ENCODE measurements around the gene SOX6. TPM values are rescaled to one million over a fixed set of nuclear protein-coding genes. Genes with fewer than 3 reads are reported as not detected.

SOX6 gene
- total RNA-seq, 1 donor from 2014 or later = 24.9 TPM

- peaks cover 7% of the 10 kb centered on the region for H3K27me3 Mint-ChIP-seq
- TF ChIP-seq, protein P1, sequence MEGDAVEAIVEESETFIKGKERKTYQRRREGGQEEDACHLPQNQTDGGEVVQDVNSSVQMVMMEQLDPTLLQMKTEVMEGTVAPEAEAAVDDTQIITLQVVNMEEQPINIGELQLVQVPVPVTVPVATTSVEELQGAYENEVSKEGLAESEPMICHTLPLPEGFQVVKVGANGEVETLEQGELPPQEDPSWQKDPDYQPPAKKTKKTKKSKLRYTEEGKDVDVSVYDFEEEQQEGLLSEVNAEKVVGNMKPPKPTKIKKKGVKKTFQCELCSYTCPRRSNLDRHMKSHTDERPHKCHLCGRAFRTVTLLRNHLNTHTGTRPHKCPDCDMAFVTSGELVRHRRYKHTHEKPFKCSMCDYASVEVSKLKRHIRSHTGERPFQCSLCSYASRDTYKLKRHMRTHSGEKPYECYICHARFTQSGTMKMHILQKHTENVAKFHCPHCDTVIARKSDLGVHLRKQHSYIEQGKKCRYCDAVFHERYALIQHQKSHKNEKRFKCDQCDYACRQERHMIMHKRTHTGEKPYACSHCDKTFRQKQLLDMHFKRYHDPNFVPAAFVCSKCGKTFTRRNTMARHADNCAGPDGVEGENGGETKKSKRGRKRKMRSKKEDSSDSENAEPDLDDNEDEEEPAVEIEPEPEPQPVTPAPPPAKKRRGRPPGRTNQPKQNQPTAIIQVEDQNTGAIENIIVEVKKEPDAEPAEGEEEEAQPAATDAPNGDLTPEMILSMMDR (conservative IDR thresholded peaks at IDR 0.05) = no peak
- H3K4me1 Mint-ChIP-seq (ENCODE audit: unreplicated experiment) = peaks cover 5% of the 10 kb centered on the region
These were observed 47.1 kb downstream of the SOX6 start for GRCh38 chr11:16309226-16309625.

DNA sequence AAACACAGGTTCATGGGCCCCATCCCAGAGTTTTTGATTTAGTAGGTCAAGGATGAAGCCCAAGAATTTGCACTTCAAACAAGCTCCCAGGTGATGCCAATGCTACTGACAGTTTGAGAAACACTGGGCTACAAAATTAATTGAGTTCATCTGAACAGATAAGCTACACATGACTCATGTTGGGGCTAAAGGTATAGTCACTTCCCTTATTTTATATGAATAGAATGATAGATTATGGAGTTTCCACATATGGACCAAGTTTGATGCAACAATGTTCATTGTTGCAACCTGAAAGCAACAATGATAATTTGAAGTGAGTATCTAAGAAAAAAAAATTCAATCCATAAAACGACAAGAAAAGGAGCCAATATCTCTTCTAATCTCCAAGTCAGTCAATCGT, 54.9 kb downstream of the SOX6 start:
- Mint-ChIP-seq H3K4me1 (ENCODE audit: unreplicated experiment) (peaks cover 16% of the 10 kb centered on the region), H3K27ac (no peak overlapping the region), H3K27me3 (peaks cover 3% of the 10 kb centered on the region), H3K9me3 (no peaks in the 10 kb centered on the region), H3K4me3 (no peak overlapping the region), H3K36me3 (no peaks in the 10 kb centered on the region)
- no peak for DNase-seq (ENCODE audit: extremely low spot score, unreplicated experiment)
- TF ChIP-seq, protein P1 (conservative IDR thresholded peaks at IDR 0.05) = no peak

More at GRCh38 chr11:16309226-16309625, 47.1 kb downstream of the SOX6 start:
- no peaks in the 10 kb centered on the region for H3K36me3 Mint-ChIP-seq
- H3K9me3 Mint-ChIP-seq = no peaks in the 10 kb centered on the region
- no peak for DNase-seq (ENCODE audit: extremely low spot score, unreplicated experiment)
- no peak overlapping the region for H3K4me3 Mint-ChIP-seq
- no peak overlapping the region for H3K27ac Mint-ChIP-seq

DNA sequence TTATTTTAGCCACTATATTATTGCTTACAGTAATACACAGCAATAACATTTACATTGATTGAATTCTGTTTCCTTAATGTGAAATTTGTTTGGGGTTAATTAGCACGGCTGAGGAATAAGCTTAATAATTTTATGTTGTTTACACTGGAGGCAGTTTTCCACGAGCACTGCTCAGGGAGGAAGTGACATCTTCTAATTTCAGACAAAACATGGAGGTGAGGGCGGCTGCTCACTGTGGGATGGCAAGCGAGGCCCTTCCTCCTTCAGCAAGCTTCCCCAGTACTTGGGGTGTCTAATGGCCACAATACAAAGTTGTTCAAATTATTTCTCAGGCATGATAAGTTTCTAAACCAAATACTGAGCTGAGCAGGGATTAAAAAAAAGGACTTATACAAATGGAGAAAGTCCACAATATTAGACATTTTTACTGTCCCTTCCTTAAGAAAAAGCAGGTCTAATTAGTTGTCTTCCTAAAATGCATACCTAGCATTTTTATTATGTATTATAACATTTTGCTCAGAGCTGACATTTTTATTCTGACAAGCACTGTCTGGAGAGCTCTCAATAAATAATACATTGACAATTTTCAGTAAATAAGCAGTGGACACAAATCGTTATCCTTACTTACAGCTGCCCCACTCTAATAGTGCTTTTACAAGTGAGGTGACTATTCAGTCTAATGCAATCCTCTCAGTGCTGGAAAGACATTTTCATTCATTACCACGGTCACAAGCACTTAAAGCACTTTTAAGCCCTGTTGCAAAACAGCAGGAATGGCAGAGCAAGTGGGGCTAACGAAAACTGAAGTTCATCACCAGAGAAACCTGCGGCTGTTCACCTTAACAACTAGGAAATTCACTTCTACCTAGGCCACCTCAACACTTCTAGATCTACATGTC, 56.2 kb downstream of the SOX6 start:
- H3K4me3 Mint-ChIP-seq = no peak overlapping the region
- H3K27me3 Mint-ChIP-seq = peaks cover 3% of the 10 kb centered on the region
- peaks cover 23% of the 10 kb centered on the region for H3K4me1 Mint-ChIP-seq (ENCODE audit: unreplicated experiment)
- TF ChIP-seq, protein P1 (conservative IDR thresholded peaks at IDR 0.05) = peak; percentile 9
- no peak overlapping the region for H3K27ac Mint-ChIP-seq
- no peaks in the 10 kb centered on the region for H3K9me3 Mint-ChIP-seq
- no peaks in the 10 kb centered on the region for H3K36me3 Mint-ChIP-seq
- DNase-seq (ENCODE audit: extremely low spot score, unreplicated experiment) = no peak

GRCh38 chr11:16299390-16299789, 57.0 kb downstream of the SOX6 start:
- TF ChIP-seq, protein P1 (conservative IDR thresholded peaks at IDR 0.05) = peak; percentile 37
- H3K27ac Mint-ChIP-seq = no peak overlapping the region
- DNase-seq (ENCODE audit: extremely low spot score, unreplicated experiment) = no peak
- no peaks in the 10 kb centered on the region for H3K36me3 Mint-ChIP-seq
- H3K4me3 Mint-ChIP-seq = no peak overlapping the region
- peaks cover 23% of the 10 kb centered on the region for H3K4me1 Mint-ChIP-seq (ENCODE audit: unreplicated experiment)
- peaks cover 3% of the 10 kb centered on the region for H3K27me3 Mint-ChIP-seq
- H3K9me3 Mint-ChIP-seq = no peaks in the 10 kb centered on the region

DNA sequence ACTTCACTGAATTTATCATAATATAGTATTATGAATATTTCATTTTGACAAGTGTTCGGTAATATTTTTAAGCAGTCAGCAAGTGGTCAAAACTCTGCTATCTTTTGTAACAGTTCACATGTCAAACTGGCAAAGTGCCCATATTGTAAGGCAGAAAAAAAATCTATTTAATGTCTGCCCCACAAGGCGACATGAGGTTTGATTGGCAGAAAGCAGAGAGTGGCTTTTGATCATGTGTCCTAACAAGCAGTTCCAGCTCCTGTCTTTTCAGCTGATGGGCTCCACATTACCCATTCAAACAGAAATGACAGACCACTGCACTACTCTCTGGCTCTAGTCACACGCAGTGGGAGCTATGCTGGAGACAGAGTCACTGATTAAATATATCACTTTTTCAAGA, 59.0 kb downstream of the SOX6 start:
- no peaks in the 10 kb centered on the region for H3K9me3 Mint-ChIP-seq
- no peak for DNase-seq (ENCODE audit: extremely low spot score, unreplicated experiment)
- H3K4me3 Mint-ChIP-seq = no peak overlapping the region
- no peaks in the 10 kb centered on the region for H3K36me3 Mint-ChIP-seq
- peaks cover 6% of the 10 kb centered on the region for H3K27me3 Mint-ChIP-seq
- H3K27ac Mint-ChIP-seq = no peak overlapping the region
- TF ChIP-seq, protein P1 (conservative IDR thresholded peaks at IDR 0.05) = no peak
- peaks cover 37% of the 10 kb centered on the region for H3K4me1 Mint-ChIP-seq (ENCODE audit: unreplicated experiment)

Measured in type B pancreatic cell (in vitro differentiated cells).